ENCODE data around the gene ZNF33A.
"Not testable (repeated sequence)": the region's sequence is repeated elsewhere in the genome, so short reads cannot be mapped to it uniquely, and the experiment has no call there.

Gene ZNF33A

DNA sequence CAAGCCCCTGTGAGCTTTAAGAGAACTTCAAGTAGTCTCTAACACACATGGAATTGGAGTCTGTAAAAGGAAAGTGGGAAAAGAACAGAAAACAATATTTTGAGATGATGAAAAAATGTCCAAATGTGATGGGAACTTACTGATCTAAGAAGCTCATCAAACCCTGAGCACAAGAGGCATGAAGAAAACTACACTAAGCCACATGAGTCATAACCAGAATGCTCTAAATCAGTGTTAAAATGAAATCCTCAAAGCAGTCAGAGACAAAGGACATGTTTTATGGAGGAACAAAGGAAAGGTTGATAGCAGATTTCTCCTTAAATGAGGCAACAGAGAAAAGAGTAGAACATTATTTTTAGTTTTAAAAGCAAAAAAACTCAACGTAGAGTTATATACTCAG lies 37.2 kb downstream of the ZNF33A start:
- no peak for DNase-seq

DNA sequence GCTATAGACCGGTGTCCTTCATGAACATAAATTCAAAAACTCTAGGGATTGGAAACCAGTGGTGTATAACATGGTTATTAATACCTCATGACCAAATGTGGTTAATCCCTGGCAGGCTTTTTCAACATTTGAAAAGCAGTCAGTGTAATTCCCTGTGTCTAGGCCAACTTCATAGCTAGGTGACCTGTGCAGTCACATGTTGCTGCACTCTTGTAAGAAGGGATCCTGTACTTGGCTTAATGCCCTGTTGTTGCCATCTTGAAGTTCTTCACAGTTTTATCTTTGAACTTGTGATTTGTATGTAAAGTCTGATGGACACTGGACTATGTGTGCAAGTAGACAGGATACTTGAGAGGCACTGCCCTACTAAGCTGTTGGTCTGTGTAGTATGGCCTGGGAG lies 39.7 kb downstream of the ZNF33A start:
- no peak for DNase-seq

- DNase-seq, result no peak
Measured at GRCh38 chr10:38054361-38054797, 43.9 kb downstream of the ZNF33A start.

- not testable (repeated sequence) for DNase-seq
Measured at GRCh38 chr10:38055274-38055894, 44.9 kb downstream of the ZNF33A start.

GRCh38 chr10:38069663-38070062 lies 59.2 kb downstream of the ZNF33A start:
- DNase-seq, result not testable (repeated sequence)

DNA sequence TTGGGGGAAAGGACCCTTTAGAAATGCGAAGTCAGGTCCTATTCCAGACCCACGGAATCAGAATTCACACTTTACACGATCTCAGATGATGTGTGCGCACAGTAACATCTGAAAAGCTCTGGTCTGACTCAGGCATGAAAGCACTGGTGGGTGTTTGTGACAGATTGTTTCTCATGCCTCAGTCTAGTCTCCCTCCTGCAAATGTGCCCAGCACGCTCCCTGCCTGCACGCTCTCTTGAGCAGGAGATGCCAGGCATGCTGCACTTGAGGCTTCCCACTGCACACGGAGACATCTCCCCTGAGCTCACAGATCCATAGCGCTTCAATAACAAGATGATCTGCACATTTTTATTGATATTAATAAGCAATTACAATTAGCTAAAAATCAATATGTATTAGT lies 60.0 kb downstream of the ZNF33A start:
- no peak for DNase-seq

- no peak for DNase-seq
Measured at GRCh38 chr10:38072552-38072951, 62.1 kb downstream of the ZNF33A start.

GRCh38 chr10:38076687-38077086 lies 66.2 kb downstream of the ZNF33A start:
- no peak for DNase-seq

DNA sequence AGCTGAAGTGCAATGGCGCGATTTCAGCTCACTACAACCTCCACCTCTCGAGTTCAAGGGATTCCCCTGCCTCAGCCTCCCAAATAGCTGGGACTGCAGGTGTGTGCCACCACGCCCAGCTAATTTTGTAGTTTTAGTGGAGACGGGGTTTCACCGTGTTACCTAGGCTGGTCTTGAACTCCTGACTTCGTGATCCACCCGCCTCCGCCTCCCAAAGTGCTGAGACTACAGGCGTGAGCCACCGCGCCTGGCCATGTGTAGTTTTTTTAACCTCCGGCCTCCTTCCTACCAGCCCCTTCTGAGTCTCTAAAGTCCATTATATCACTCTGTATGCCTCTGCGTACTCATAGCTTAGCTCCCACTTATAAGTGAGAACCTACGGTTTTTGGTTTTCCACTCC lies 82.8 kb downstream of the ZNF33A start:
- DNase-seq, result not testable (repeated sequence)

- no peak for DNase-seq
Measured at GRCh38 chr10:38093816-38094157, 83.3 kb downstream of the ZNF33A start.

DNA sequence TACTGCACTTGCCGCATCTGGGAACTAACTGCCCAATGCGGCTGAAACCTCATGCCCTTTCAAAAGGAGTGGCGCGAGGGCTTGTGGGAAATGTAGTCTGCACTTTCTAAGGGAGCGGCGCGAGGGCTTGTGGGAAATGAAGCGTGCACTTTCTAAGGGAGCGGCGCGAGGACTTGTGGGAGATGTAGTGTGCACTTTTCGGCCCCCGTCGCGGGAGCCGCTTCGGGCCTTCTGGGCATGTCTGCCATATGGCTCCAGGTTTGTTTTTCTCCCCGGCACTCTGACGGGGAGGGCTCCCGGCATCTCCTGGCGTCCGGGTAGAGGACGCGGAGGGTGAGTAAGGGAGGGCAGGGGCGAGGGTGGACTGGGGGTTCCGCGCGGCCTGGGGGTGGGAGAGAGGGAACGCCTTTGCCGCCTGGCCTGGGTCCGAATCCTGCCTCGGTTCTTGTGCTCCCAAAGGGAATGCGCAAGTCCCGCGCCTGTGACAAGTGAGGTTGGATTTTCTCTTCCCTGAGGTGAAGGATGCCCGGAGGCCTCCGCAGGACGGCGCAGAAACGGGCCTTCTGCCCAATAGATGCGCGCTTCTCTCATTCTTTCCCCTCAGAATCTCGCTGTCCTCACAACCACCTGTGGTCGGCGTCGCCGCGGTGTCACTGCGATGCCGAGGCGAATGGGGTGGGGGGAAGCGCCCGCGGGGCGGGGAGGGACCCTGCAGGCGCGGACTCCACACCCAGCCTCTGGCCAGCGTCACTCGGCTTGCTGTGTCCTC lies 83.9 kb downstream of the ZNF33A start, which contains the start of gene ZNF37A:
TSS of gene ZNF37A (plus strand) at position 180 of the 769 bp plus-strand sequence. CDS start 2,281 bp downstream, outside the sequence.
- peak; percentile 94 for DNase-seq

DNA sequence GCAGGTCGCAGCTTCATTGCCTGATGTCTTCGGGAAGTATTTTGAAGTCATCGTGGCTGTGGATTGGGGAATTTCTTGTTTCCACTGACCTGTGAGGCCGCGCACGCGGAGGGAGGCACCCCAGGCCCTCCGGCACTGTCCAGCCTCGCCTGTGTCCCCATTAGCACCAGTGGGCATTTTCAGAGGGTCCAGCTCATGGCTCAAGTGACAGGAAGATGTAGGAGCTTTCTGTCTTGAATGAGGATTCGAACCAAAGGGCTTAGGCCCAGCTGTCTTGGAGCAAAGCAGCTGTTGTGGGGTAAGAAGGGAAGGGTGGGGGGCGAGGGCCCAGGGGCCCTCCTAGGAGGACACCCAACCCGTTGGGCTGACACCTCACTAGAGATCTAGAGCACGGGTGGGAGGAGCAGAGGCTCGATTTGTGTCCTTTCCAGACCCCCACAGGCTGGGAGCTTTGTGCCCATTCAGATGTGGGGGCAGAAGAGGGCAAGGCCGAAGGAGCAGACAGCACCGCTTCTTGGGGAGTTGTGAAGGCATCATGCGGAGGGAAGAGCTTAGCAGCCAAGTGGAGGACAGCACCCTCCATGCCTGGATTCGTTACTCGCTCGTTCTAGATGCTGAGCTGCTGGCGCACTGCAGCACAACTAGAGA lies 84.6 kb downstream of the ZNF33A start:
- no peak for DNase-seq

DNA sequence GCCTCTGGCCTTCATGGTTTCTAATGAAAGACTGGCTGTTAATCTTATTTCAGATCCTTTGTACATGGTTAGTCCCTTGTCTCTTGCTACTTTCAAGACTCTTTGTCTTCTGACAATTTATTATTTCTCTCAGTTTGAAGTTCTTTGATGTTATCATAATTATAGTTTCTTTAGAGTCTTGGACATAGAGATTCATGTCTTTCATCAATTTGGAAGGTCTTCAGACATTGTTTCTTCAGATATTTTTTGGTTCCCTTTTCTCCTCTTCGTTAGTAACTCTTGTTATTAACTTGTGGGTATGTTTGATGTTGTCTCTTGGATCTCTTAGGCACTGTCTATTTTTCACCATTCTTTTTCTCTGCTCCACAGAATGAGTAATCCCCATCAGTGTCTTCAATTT lies 92.4 kb downstream of the ZNF33A start:
- DNase-seq, result no peak

GRCh38 chr10:38103756-38104155 lies 93.3 kb downstream of the ZNF33A start:
- no peak for DNase-seq

DNA sequence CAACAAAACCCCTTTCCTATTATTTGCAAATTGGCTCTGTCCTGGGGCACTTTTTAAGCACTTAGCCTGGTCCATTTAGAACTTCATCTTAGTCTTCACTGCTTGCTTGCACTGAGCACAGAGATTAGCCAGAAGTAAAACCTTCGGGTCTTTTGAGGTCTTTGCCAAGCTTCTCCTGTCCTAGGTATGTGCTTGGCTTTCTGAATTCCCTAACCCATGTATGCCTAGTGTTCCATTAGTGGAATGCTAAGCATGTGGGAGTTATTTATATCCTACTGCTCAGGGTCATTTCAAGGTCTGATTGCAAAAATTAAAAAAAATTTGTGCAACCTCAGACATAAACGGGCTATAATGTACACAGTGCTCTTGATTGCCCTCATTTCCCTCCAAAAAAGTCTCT lies 101.7 kb downstream of the ZNF33A start:
- no peak for DNase-seq

All from RPMI8226 (cell line).